HepG2 (cell line): ENCODE results near the gene TAS2R40. TPM values are rescaled to one million over a fixed set of nuclear protein-coding genes. Genes with fewer than 3 reads are reported as not detected.

Experiments used
- ELF3 ChIP-seq: IDR thresholded peaks from 2 replicates; pipeline ENCODE4 v1.6.1; 2016; ENCODE audit warnings: missing genetic modification reagents, missing compliant biosample characterization
- ETV5 ChIP-seq: IDR thresholded peaks from 2 replicates; pipeline ENCODE4 v1.6.1; 2018; ENCODE audit warnings: missing biosample characterization, missing genetic modification reagents, inconsistent platforms, borderline replicate concordance
- FOXA3 ChIP-seq: IDR thresholded peaks from 2 replicates; pipeline ENCODE4 v1.6.1; 2016; ENCODE audit warnings: missing genetic modification reagents, missing compliant biosample characterization
- GMEB1 ChIP-seq: sonication (generic); formaldehyde crosslinking; IDR thresholded peaks from 2 replicates; pipeline ENCODE4 v1.5.1; 2020; ENCODE audit warnings: missing genetic modification reagents, mild to moderate bottlenecking, borderline replicate concordance
- HCFC1 ChIP-seq: fragments of 150-350 bp; IDR thresholded peaks from 2 replicates; pipeline ENCODE4 v1.6.1; 2014; ENCODE audit warnings: low read depth, low read length
- JUN ChIP-seq: sonication (generic); formaldehyde crosslinking; IDR thresholded peaks from 2 replicates; pipeline ENCODE4 v1.4.0; 2020; ENCODE audit warnings: mild to moderate bottlenecking, missing genetic modification reagents
- KLF11 ChIP-seq: IDR thresholded peaks from 2 replicates; pipeline ENCODE4 v1.6.1; 2016; ENCODE audit warnings: missing compliant biosample characterization
- NR3C1 ChIP-seq: sonication (generic); formaldehyde crosslinking; IDR thresholded peaks from 2 replicates; pipeline ENCODE4 v1.4.0; 2020; ENCODE audit warnings: missing genetic modification reagents
- RELA ChIP-seq: sonication (generic); formaldehyde crosslinking; IDR thresholded peaks from 2 replicates; pipeline ENCODE4 v1.4.0; 2020; ENCODE audit warnings: missing genetic modification reagents
- REXO4 ChIP-seq: sonication (generic); formaldehyde crosslinking; IDR thresholded peaks from 2 replicates; pipeline ENCODE4 v1.8.0; 2022; ENCODE audit warnings: missing genetic modification reagents, mild to moderate bottlenecking, borderline replicate concordance
- RORA ChIP-seq: sonication (generic); formaldehyde crosslinking; IDR thresholded peaks from 2 replicates; pipeline ENCODE4 v1.5.0; 2020; ENCODE audit warnings: mild to moderate bottlenecking, missing genetic modification reagents, moderate library complexity
- SMYD3 ChIP-seq: sonication (generic); formaldehyde crosslinking; IDR thresholded peaks from 2 replicates; pipeline ENCODE4 v1.8.1; 2023; ENCODE audit warnings: mild to moderate bottlenecking, missing genetic modification reagents
- SP5 ChIP-seq: IDR thresholded peaks from 2 replicates; pipeline ENCODE4 v1.6.1; 2016; ENCODE audit warnings: low read depth, borderline replicate concordance
- STAT6 ChIP-seq: sonication (generic); formaldehyde crosslinking; IDR thresholded peaks from 2 replicates; pipeline ENCODE4 v1.4.0; 2020; ENCODE audit warnings: missing genetic modification reagents, mild to moderate bottlenecking, borderline replicate concordance
- TEAD3 ChIP-seq: optimal IDR thresholded peaks from 2 replicates; pipeline ENCODE3; 2016; ENCODE audit warnings: borderline replicate concordance
- XRCC5 ChIP-seq: fragments of 200-400 bp; formaldehyde crosslinking; optimal IDR thresholded peaks from 2 replicates; pipeline ENCODE3; 2017; ENCODE audit warnings: mild to moderate bottlenecking, low read length
- ZFP37 ChIP-seq: sonication (generic); formaldehyde crosslinking; IDR thresholded peaks from 2 replicates; pipeline ENCODE4 v1.4.0; 2020; ENCODE audit warnings: missing genetic modification reagents, borderline replicate concordance
- ZNF569 ChIP-seq: sonication (generic); formaldehyde crosslinking; IDR thresholded peaks from 2 replicates; pipeline ENCODE4 v1.5.0; 2020; ENCODE audit warnings: mild to moderate bottlenecking, missing genetic modification reagents, moderate library complexity, borderline replicate concordance
- ZNF660 ChIP-seq: sonication (generic); formaldehyde crosslinking; IDR thresholded peaks from 2 replicates; pipeline ENCODE4 v1.5.1; 2020; ENCODE audit warnings: mild to moderate bottlenecking, low read depth, missing genetic modification reagents, borderline replicate concordance
- ZSCAN12 ChIP-seq: sonication (generic); formaldehyde crosslinking; IDR thresholded peaks from 2 replicates; pipeline ENCODE4 v1.9.0; 2021; ENCODE audit warnings: mild to moderate bottlenecking, missing genetic modification reagents
- polyA plus RNA-seq, 8 experiments: library from polyadenylated mRNA; depleted of rRNA in 3 of 8; stranded (reverse) in 7 of 8; unstranded in 1 of 8; fragments of >200 nt; fragmentation: Illumina TruSeq in 4 of 8; extraction: Trizol in 4 of 8; gene quantifications; 2 replicates each; pipeline versions ENCODE4 v1.2.1 to v1.2.3, GENCODE V29; 2011 to 2016; ENCODE audit warnings: low read depth in 4 of 8, missing spikeins in 1 of 8, mixed read lengths in 1 of 8; ENCODE audit not compliant: insufficient read depth in 1 of 8
- total RNA-seq, 5 experiments: library from RNA; depleted of rRNA; stranded (reverse); fragments of >200 nt; fragmentation: Illumina TruSeq; extraction: Trizol; gene quantifications; 2 replicates each; pipeline ENCODE4 v1.2.3, GENCODE V29; 2016; ENCODE audit warnings: low read depth in 1 of 5
- TF ChIP-seq, protein P1 (sequence below): sonication (generic); formaldehyde crosslinking; IDR thresholded peaks from 2 replicates; pipeline ENCODE4 v1.8.1; 2023; ENCODE audit warnings: missing genetic modification reagents, inconsistent platforms, borderline replicate concordance
- TF ChIP-seq, protein P2 (sequence below): sonication (generic); formaldehyde crosslinking; IDR thresholded peaks from 2 replicates; pipeline ENCODE4 v1.4.0; 2020; ENCODE audit warnings: mild to moderate bottlenecking, missing genetic modification reagents

The TAS2R40 gene
- total and polyA plus RNA-seq, 2 of the 13 experiments (the other 11 are each of a cell fraction or from before 2014, with no cell fraction given): not detected

GRCh38 chr7:143263266-143264195 is 41.7 kb downstream of the TAS2R40 start, which contains the start of gene GSTK1 (continued):
- TF ChIP-seq HCFC1 (no peak), FOXA3 (CRISPR knock-in tag) (peak; percentile 30; the same call in 1 of the 2 replicates), NR3C1 (no peak), ETV5 (peak; percentile 86), SP5 (CRISPR knock-in tag) (peak; percentile 73), ZNF660 (CRISPR knock-in tag) (no peak), SMYD3 (CRISPR knock-in tag) (0 out of 2 replicates have a peak, but pooled peaks have one; percentile 63), ZNF569 (CRISPR knock-in tag) (0 out of 2 replicates have a peak, but pooled peaks have one; percentile 71), STAT6 (CRISPR knock-in tag) (peak; percentile 49; the same call in 1 of the 2 replicates), ZSCAN12 (CRISPR knock-in tag) (no peak; the same call in none of the 2 replicates), RELA (CRISPR knock-in tag) (no peak), ELF3 (peak; percentile 70), ZFP37 (CRISPR knock-in tag) (no peak), RORA (no peak), GMEB1 (peak; percentile 59; the same call in 1 of the 2 replicates), KLF11 (peak; percentile 35; the same call in 1 of the 2 replicates), JUN (CRISPR knock-in tag) (no peak), REXO4 (CRISPR knock-in tag) (no peak), XRCC5 (peak; percentile 73), TEAD3 (no peak)
- TF ChIP-seq, protein P1, sequence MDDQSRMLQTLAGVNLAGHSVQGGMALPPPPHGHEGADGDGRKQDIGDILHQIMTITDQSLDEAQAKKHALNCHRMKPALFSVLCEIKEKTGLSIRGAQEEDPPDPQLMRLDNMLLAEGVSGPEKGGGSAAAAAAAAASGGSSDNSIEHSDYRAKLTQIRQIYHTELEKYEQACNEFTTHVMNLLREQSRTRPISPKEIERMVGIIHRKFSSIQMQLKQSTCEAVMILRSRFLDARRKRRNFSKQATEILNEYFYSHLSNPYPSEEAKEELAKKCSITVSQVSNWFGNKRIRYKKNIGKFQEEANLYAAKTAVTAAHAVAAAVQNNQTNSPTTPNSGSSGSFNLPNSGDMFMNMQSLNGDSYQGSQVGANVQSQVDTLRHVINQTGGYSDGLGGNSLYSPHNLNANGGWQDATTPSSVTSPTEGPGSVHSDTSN: peak; percentile 38; the same call in 1 of the 2 replicates
- TF ChIP-seq, protein P2, sequence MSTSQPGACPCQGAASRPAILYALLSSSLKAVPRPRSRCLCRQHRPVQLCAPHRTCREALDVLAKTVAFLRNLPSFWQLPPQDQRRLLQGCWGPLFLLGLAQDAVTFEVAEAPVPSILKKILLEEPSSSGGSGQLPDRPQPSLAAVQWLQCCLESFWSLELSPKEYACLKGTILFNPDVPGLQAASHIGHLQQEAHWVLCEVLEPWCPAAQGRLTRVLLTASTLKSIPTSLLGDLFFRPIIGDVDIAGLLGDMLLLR (CRISPR knock-in tag): peak; percentile 60; the same call in 1 of the 2 replicates
- TF ChIP-seq, all 625 proteins: peak for 298
